Sigmoid colon (tissue), 4 donors: ENCODE results near the gene DNAJC12.

Experiments used
- POLR2AphosphoS5 ChIP-seq, 4 donors: sonication (generic); formaldehyde crosslinking; IDR thresholded peaks; one replicate each; pipeline ENCODE4 v1.6.1; 2017; ENCODE audit warnings: antibody characterized with exemption in 4 of 4
- TF ChIP-seq, protein P1 (sequence below), 4 experiments: fragments of 450-650 bp in 3 of 4; fragments of 200-600 bp in 1 of 4; IDR thresholded peaks; one replicate each; pipeline ENCODE4 v1.5.1; 2016 to 2019; ENCODE audit warnings: antibody characterized with exemption in 4 of 4, mild to moderate bottlenecking in 3 of 4, moderate library complexity in 2 of 4

DNA sequence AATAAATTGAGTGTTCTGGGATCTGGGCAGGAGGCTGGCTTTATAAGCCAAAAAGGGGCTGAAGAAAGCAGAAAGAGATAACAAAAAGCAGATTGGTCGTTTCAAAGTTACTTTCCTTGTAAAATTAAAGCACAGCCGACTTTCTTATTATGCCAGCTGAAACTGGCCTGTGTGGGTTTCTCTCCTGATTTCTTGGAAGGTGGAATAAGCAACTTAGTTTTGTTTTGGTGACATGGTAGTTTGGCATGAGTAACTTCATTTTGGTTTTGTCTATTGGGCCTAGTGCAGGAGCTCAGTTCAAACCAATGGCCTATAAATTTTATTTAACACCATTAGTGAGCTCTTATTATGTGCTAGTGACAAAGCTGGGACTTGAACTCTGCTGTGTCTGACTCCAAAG, 13.2 kb upstream of the DNAJC12 start:
- no peak for TF ChIP-seq POLR2AphosphoS5 (IDR thresholded peaks at IDR 0.05)
- TF ChIP-seq, protein P1, sequence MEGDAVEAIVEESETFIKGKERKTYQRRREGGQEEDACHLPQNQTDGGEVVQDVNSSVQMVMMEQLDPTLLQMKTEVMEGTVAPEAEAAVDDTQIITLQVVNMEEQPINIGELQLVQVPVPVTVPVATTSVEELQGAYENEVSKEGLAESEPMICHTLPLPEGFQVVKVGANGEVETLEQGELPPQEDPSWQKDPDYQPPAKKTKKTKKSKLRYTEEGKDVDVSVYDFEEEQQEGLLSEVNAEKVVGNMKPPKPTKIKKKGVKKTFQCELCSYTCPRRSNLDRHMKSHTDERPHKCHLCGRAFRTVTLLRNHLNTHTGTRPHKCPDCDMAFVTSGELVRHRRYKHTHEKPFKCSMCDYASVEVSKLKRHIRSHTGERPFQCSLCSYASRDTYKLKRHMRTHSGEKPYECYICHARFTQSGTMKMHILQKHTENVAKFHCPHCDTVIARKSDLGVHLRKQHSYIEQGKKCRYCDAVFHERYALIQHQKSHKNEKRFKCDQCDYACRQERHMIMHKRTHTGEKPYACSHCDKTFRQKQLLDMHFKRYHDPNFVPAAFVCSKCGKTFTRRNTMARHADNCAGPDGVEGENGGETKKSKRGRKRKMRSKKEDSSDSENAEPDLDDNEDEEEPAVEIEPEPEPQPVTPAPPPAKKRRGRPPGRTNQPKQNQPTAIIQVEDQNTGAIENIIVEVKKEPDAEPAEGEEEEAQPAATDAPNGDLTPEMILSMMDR (IDR thresholded peaks at IDR 0.05): no peak
